Neuronal stem cell (in vitro differentiated cells): ENCODE measurements around the gene CGRRF1.

ENCODE experiments used
- DNase-seq: peaks from one replicate; pipeline ENCODE4 v3.0.0-alpha.2; 2013; ENCODE audit warnings: low spot score
- H2AFZ ChIP-seq: one replicate; pipeline ENCODE4 v1.6.1; 2013; ENCODE audit warnings: mild to moderate bottlenecking, low read length, inconsistent platforms
- H2AK5ac ChIP-seq: 2 replicates; pipeline ENCODE4 v1.6.1; 2013; ENCODE audit warnings: low read depth, mild to moderate bottlenecking, inconsistent platforms, low read length, moderate library complexity, mixed read lengths
- H2BK120ac ChIP-seq: 2 replicates; pipeline ENCODE4 v1.6.1; 2013; ENCODE audit warnings: low read depth, mild to moderate bottlenecking, inconsistent platforms, low read length, moderate library complexity, mixed read lengths
- H2BK12ac ChIP-seq: one replicate; pipeline ENCODE4 v1.6.1; 2013; ENCODE audit warnings: low read length, inconsistent platforms
- H2BK15ac ChIP-seq: 2 replicates; pipeline ENCODE4 v1.6.1; 2013; ENCODE audit warnings: mild to moderate bottlenecking, low read length, inconsistent platforms, mixed read lengths
- H2BK5ac ChIP-seq: one replicate; pipeline ENCODE4 v1.6.1; 2013; ENCODE audit warnings: inconsistent platforms, mild to moderate bottlenecking, low read length, moderate library complexity
- H3K14ac ChIP-seq: one replicate; pipeline ENCODE4 v1.6.1; 2013; ENCODE audit warnings: low read length, inconsistent platforms
- H3K18ac ChIP-seq: 2 replicates; pipeline ENCODE4 v1.6.1; 2013; ENCODE audit warnings: low read length, inconsistent platforms
- H3K23ac ChIP-seq: 2 replicates; pipeline ENCODE4 v1.6.1; 2013; ENCODE audit warnings: low read depth, mild to moderate bottlenecking, mixed read lengths, low read length, inconsistent platforms; ENCODE audit not compliant: poor library complexity
- H3K27ac ChIP-seq: replicated peaks from 3 replicates; pipeline ENCODE4 v1.5.1; 2013; ENCODE audit warnings: low read length, inconsistent platforms
- H3K27me3 ChIP-seq, 3 experiments: 2 replicates each; pipeline ENCODE4 v1.6.1; 2013; ENCODE audit warnings: low read length in 3 of 3, mild to moderate bottlenecking in 2 of 3, inconsistent platforms in 1 of 3, low read depth in 1 of 3, mixed read lengths in 1 of 3, moderate library complexity in 1 of 3; ENCODE audit not compliant: control insufficient read depth in 3 of 3, insufficient read depth in 3 of 3
- H3K36me3 ChIP-seq, 2 donors: replicated peaks in 1 of 2; 2 replicates each; pipeline ENCODE4 v1.6.1; 2013; ENCODE audit warnings: low read length in 2 of 2; ENCODE audit not compliant: control insufficient read depth in 2 of 2, insufficient read depth in 2 of 2
- H3K4ac ChIP-seq: 2 replicates; pipeline ENCODE4 v1.6.1; 2013; ENCODE audit warnings: inconsistent platforms, mild to moderate bottlenecking, low read length, moderate library complexity
- H3K4me1 ChIP-seq, 2 donors: 1 replicate in 1 of 2; 2 replicates in 1 of 2; pipeline ENCODE4 v1.6.1; 2013; ENCODE audit warnings: low read length in 2 of 2, low read depth in 1 of 2; ENCODE audit not compliant: control insufficient read depth in 2 of 2, insufficient read depth in 1 of 2
- H3K4me2 ChIP-seq: one replicate; pipeline ENCODE4 v1.6.1; 2013; ENCODE audit warnings: mild to moderate bottlenecking, low read length, inconsistent platforms; ENCODE audit not compliant: insufficient read depth, poor library complexity, severe bottlenecking
- H3K4me3 ChIP-seq, 2 donors: 2 replicates each; pipeline ENCODE4 v1.5.1; 2013; ENCODE audit warnings: low read length in 2 of 2, mild to moderate bottlenecking in 2 of 2, inconsistent platforms in 1 of 2, moderate library complexity in 1 of 2
- H3K79me1 ChIP-seq: one replicate; pipeline ENCODE4 v1.6.1; 2013; ENCODE audit warnings: low read depth, mild to moderate bottlenecking, inconsistent platforms, low read length, moderate library complexity
- H3K9ac ChIP-seq: one replicate; pipeline ENCODE4 v1.6.1; 2013; ENCODE audit warnings: mild to moderate bottlenecking, low read depth, low read length, inconsistent platforms; ENCODE audit not compliant: poor library complexity
- H3K9me3 ChIP-seq, 2 donors: replicated peaks in 1 of 2; 2 replicates each; pipeline versions ENCODE3 to v1.6.1; 2013; ENCODE audit warnings: low read length in 2 of 2, mild to moderate bottlenecking in 2 of 2, inconsistent platforms in 1 of 2, low read depth in 1 of 2, mixed read lengths in 1 of 2, moderate library complexity in 1 of 2; ENCODE audit not compliant: control insufficient read depth in 2 of 2, insufficient read depth in 1 of 2
- H4K8ac ChIP-seq: one replicate; pipeline ENCODE4 v1.6.1; 2013; ENCODE audit warnings: low read depth, mild to moderate bottlenecking, inconsistent platforms, low read length, moderate library complexity
- H4K91ac ChIP-seq: one replicate; pipeline ENCODE4 v1.6.1; 2013; ENCODE audit warnings: low read length, low read depth, mild to moderate bottlenecking, inconsistent platforms; ENCODE audit not compliant: poor library complexity
- WGBS, 2 donors: extraction: QIAGEN DNeasy Blood & Tissue Kit; methylation state at CpG; one replicate each; pipeline ENCODE4 v1.1.7; 2013; ENCODE audit warnings: missing lambda C conversion rate in 2 of 2, mixed read lengths in 1 of 2; ENCODE audit not compliant: insufficient read length in 2 of 2, insufficient replicate concordance in 1 of 2; ENCODE audit errors: extremely low coverage in 2 of 2; 5-methylcytosine and 5-hydroxymethylcytosine counted together

Gene CGRRF1

GRCh38 chr14:54570631-54571415 lies 61.1 kb downstream of the CGRRF1 start:
- no peak for DNase-seq
- no peak overlapping the region for H3K4me2 ChIP-seq
- no peak overlapping the region for H3K23ac ChIP-seq
- no peak overlapping the region for H2AFZ ChIP-seq
- H3K27me3 ChIP-seq, result no peaks in the 10 kb centered on the region
- WGBS, 2 donors, result no CpG with 5 or more reads among the region's 5 CpGs
- no peak overlapping the region for H2BK15ac ChIP-seq
- H3K18ac ChIP-seq, result no peak overlapping the region
- H3K27ac ChIP-seq, result no peak overlapping the region
- no peak overlapping the region for H2BK12ac ChIP-seq
- H3K14ac ChIP-seq, result no peak overlapping the region
- no peak overlapping the region for H2BK120ac ChIP-seq
- H3K4me3 ChIP-seq, result no peak overlapping the region
- no peak overlapping the region for H3K9ac ChIP-seq
- H3K9me3 ChIP-seq, result peaks cover 2 to 23% of the 10 kb centered on the region in 2 donors
- peaks cover 4 to 44% of the 10 kb centered on the region in 2 donors for H3K36me3 ChIP-seq
- no peak overlapping the region for H4K8ac ChIP-seq
- H3K4ac ChIP-seq, result no peak overlapping the region
- no peak overlapping the region for H4K91ac ChIP-seq
- peaks cover 5% of the 10 kb centered on the region for H3K79me1 ChIP-seq
- H3K4me1 ChIP-seq, result peaks cover 9 to 15% of the 10 kb centered on the region in 2 donors
- no peak overlapping the region for H2BK5ac ChIP-seq
- H2AK5ac ChIP-seq, result no peak overlapping the region

- Histone ChIP-seq H3K4me1 (peaks cover 9 to 13% of the 10 kb centered on the region in 2 donors), H3K36me3 (peaks cover 5 to 48% of the 10 kb centered on the region in 2 donors), H2AK5ac (no peak overlapping the region)
Measured at GRCh38 chr14:54572316-54572715, 62.6 kb downstream of the CGRRF1 start.

GRCh38 chr14:54574528-54574927 lies 64.8 kb downstream of the CGRRF1 start:
- H3K27ac ChIP-seq, result no peak overlapping the region
- H2BK12ac ChIP-seq, result no peak overlapping the region
- no peak for DNase-seq
- no peaks in the 10 kb centered on the region for H3K27me3 ChIP-seq
- no peak overlapping the region for H2AK5ac ChIP-seq
- no peak overlapping the region for H2BK5ac ChIP-seq
- no peak overlapping the region for H3K14ac ChIP-seq
- H2BK120ac ChIP-seq, result no peak overlapping the region
- H3K18ac ChIP-seq, result no peak overlapping the region
- no peaks in the 10 kb centered on the region for H3K79me1 ChIP-seq
- no peak overlapping the region for H3K4me3 ChIP-seq
- H2BK15ac ChIP-seq, result no peak overlapping the region
- peaks cover 5 to 48% of the 10 kb centered on the region in 2 donors for H3K36me3 ChIP-seq
- H4K8ac ChIP-seq, result no peak overlapping the region
- H2AFZ ChIP-seq, result no peak overlapping the region
- no CpG with 5 or more reads among the region's 6 CpGs for WGBS, 2 donors
- H3K9ac ChIP-seq, result no peak overlapping the region
- no peak overlapping the region for H3K4ac ChIP-seq
- H3K23ac ChIP-seq, result no peak overlapping the region
- no peak overlapping the region for H3K4me2 ChIP-seq
- H3K4me1 ChIP-seq, result peaks cover under 1 to 2% of the 10 kb centered on the region in 2 donors
- peaks cover 2 to 23% of the 10 kb centered on the region in 2 donors for H3K9me3 ChIP-seq
- no peak overlapping the region for H4K91ac ChIP-seq

More at GRCh38 chr14:54572316-54572715, 62.6 kb downstream of the CGRRF1 start:
- H3K23ac ChIP-seq, result no peak overlapping the region
- H3K14ac ChIP-seq, result no peak overlapping the region
- no peak overlapping the region for H2BK15ac ChIP-seq
- H3K4me2 ChIP-seq, result no peak overlapping the region
- H2BK5ac ChIP-seq, result no peak overlapping the region
- no peak overlapping the region for H2BK120ac ChIP-seq
- no peak overlapping the region for H2BK12ac ChIP-seq
- H3K9ac ChIP-seq, result no peak overlapping the region
- H3K79me1 ChIP-seq, result peaks cover 2% of the 10 kb centered on the region
- no peak overlapping the region for H3K4me3 ChIP-seq
- no peak overlapping the region for H2AFZ ChIP-seq
- no peak overlapping the region for H4K8ac ChIP-seq
- H4K91ac ChIP-seq, result no peak overlapping the region
- H3K9me3 ChIP-seq, result peaks cover 2 to 23% of the 10 kb centered on the region in 2 donors
- no peak overlapping the region for H3K27ac ChIP-seq
- H3K27me3 ChIP-seq, result no peaks in the 10 kb centered on the region
- no CpG with 5 or more reads among the region's 2 CpGs for WGBS, 2 donors
- no peak for DNase-seq
- H3K4ac ChIP-seq, result no peak overlapping the region
- no peak overlapping the region for H3K18ac ChIP-seq

GRCh38 chr14:54577494-54577893 lies 67.8 kb downstream of the CGRRF1 start:
- no CpG with 5 or more reads among the region's 6 CpGs for WGBS, 2 donors
- no peaks in the 10 kb centered on the region for H3K27me3 ChIP-seq
- no peak overlapping the region for H3K4ac ChIP-seq
- no peak overlapping the region for H2AFZ ChIP-seq
- no peak overlapping the region for H3K18ac ChIP-seq
- H2BK12ac ChIP-seq, result no peak overlapping the region
- no peak overlapping the region for H2BK15ac ChIP-seq
- H3K27ac ChIP-seq, result no peak overlapping the region
- H2BK5ac ChIP-seq, result no peak overlapping the region
- no peaks in the 10 kb centered on the region for H3K79me1 ChIP-seq
- no peak overlapping the region for H4K91ac ChIP-seq
- H2BK120ac ChIP-seq, result no peak overlapping the region
- H3K4me2 ChIP-seq, result no peak overlapping the region
- H2AK5ac ChIP-seq, result no peak overlapping the region
- no peak overlapping the region for H3K4me3 ChIP-seq
- peaks cover 4 to 26% of the 10 kb centered on the region in 2 donors for H3K36me3 ChIP-seq
- H3K14ac ChIP-seq, result no peak overlapping the region
- peaks cover 0 to 16% of the 10 kb centered on the region in 2 donors for H3K9me3 ChIP-seq
- no peak overlapping the region for H3K23ac ChIP-seq
- no peak overlapping the region for H3K9ac ChIP-seq
- H4K8ac ChIP-seq, result no peak overlapping the region
- peaks cover 3 to 4% of the 10 kb centered on the region in 2 donors for H3K4me1 ChIP-seq
- no peak for DNase-seq
